CD1c-positive myeloid dendritic cell (primary cell): ENCODE results near the gene MATK.

Experiments
- DNase-seq: peaks from one replicate; pipeline ENCODE4 v3.0.0-alpha.2; 2016; ENCODE audit errors: extremely low spot score

The MATK gene

GRCh38 chr19:3790209-3790734, 4.1 kb upstream of the MATK start:
- no peak for DNase-seq

GRCh38 chr19:3788996-3789778, 3.0 kb upstream of the MATK start:
- no peak for DNase-seq

GRCh38 chr19:3785451-3785937, 687 bp downstream of the MATK start:
- DNase-seq, result no peak

GRCh38 chr19:3784607-3785450, 1.4 kb downstream of the MATK start:
- peak; percentile 88 for DNase-seq

- DNase-seq, result peak; percentile 13
These were observed 2.3 kb downstream of the MATK start for GRCh38 chr19:3783660-3784584.

- no peak for DNase-seq
These were observed 3.3 kb downstream of the MATK start for GRCh38 chr19:3782903-3783302.

- DNase-seq, result no peak
These were observed 3.9 kb downstream of the MATK start for GRCh38 chr19:3782330-3782729.

- no peak for DNase-seq
These were observed 4.6 kb downstream of the MATK start for GRCh38 chr19:3781603-3782002.

GRCh38 chr19:3780786-3781304, 5.3 kb downstream of the MATK start:
- peak; percentile 15 for DNase-seq

- no peak for DNase-seq
These were observed 7.1 kb downstream of the MATK start for GRCh38 chr19:3778899-3779723.

- no peak for DNase-seq
These were observed 7.9 kb downstream of the MATK start for GRCh38 chr19:3778104-3778867.

GRCh38 chr19:3776479-3777040, 9.6 kb downstream of the MATK start:
- DNase-seq, result no peak

- DNase-seq, result no peak
These were observed 10.3 kb downstream of the MATK start for GRCh38 chr19:3775831-3776230.

GRCh38 chr19:3775374-3775711, 10.8 kb downstream of the MATK start:
- no peak for DNase-seq

GRCh38 chr19:3774621-3775373, 11.4 kb downstream of the MATK start:
- DNase-seq, result no peak

GRCh38 chr19:3773814-3774515, 12.2 kb downstream of the MATK start:
- no peak for DNase-seq

GRCh38 chr19:3771906-3772455, 14.2 kb downstream of the MATK start, which contains the start of gene RAX2:
TSS of gene RAX2 (minus strand) at chr19:3772228. CDS start at chr19:3771742, 486 bp downstream.
- DNase-seq, result no peak
